HCT116 (cell line): ENCODE data around the gene PAPOLB. TPM values are rescaled to one million over a fixed set of nuclear protein-coding genes. Genes with fewer than 3 reads are reported as not detected.
"Not testable (repeated sequence)": the region's sequence is repeated elsewhere in the genome, so short reads cannot be mapped to it uniquely, and the experiment has no call there.

Source experiments
- ATAC-seq: fragments of 200-7000 bp; cut with Tn5 transposase; 2 replicates; pipeline ENCODE4 v1.9.1; 2020; ENCODE audit warnings: mild to moderate bottlenecking, moderate library complexity
- BruUV-seq: library from RNA; stranded (reverse); fragments of 400-500 nt; replicated peaks from 2 replicates; lab custom pipeline; 2021; lab: Mats Ljungman, UMichigan
- CTCF ChIA-PET: fragments of 300-600 bp; sonication (Branson Sonifier 250); formaldehyde crosslinking; loops from one replicate; lab custom pipeline; 2021; ENCODE audit warnings: antibody characterized with exemption; lab: Charles Lee
- POLR2A ChIA-PET: fragments of 300-600, 350-600 bp; sonication (Branson Sonifier 250); formaldehyde crosslinking; loops from one replicate; lab custom pipeline; 2021; ENCODE audit warnings: antibody characterized with exemption; lab: Charles Lee
- RAD21 ChIA-PET, 2 experiments: fragments of 300-600 bp; sonication (Branson Sonifier 250); formaldehyde crosslinking; loops; one replicate each; lab custom pipeline; 2023; ENCODE audit warnings: low total read pairs in 2 of 2; ENCODE audit not compliant: uncharacterized antibody in 2 of 2, unreplicated experiment in 2 of 2, low non-redundant PET in 1 of 2; lab: Charles Lee
- DNase-seq: peaks from one replicate; pipeline ENCODE4 v3.0.0-alpha.2; 2010; ENCODE audit warnings: low read depth, low spot score
- H2AFZ ChIP-seq: fragments of 200-600 bp; shearing (Covaris generic), sonication (generic); 2 replicates; pipeline ENCODE4 v1.6.1; 2017; ENCODE audit warnings: low read depth, mixed run types, mixed read lengths, antibody characterized with exemption, low read length; ENCODE audit not compliant: poor library complexity, severe bottlenecking
- H3K27ac ChIP-seq: 2 replicates; pipeline ENCODE4 v1.5.1; 2012; ENCODE audit warnings: low read depth, low read length
- H3K27me3 ChIP-seq: fragments of 200-600 bp; sonication (generic); 2 replicates; pipeline ENCODE4 v1.6.1; 2016; ENCODE audit warnings: mixed run types, low read length, mixed read lengths; ENCODE audit not compliant: insufficient read depth
- H3K36me3 ChIP-seq, 2 experiments: fragments of 200-500 bp in 1 of 2; fragments of 200-600 bp in 1 of 2; sonication (Bioruptor generic) in 1 of 2; sonication (generic) in 1 of 2; 2 replicates each; pipeline versions ENCODE4 v1.5.1 to v1.6.1; 2014 to 2016; ENCODE audit warnings: low read length in 2 of 2, inconsistent platforms in 1 of 2, mixed read lengths in 1 of 2, mixed run types in 1 of 2; ENCODE audit not compliant: insufficient read depth in 2 of 2, control insufficient read depth in 1 of 2
- H3K4me1 ChIP-seq, 2 experiments: fragments of 200-600 bp in 1 of 2; sonication (generic) in 1 of 2; 2 replicates each; pipeline versions ENCODE4 v1.5.1 to v1.6.1; 2012 to 2017; ENCODE audit warnings: low read length in 2 of 2, inconsistent platforms in 1 of 2, mild to moderate bottlenecking in 1 of 2, mixed read lengths in 1 of 2, mixed run types in 1 of 2, moderate library complexity in 1 of 2; ENCODE audit not compliant: insufficient read depth in 2 of 2, control insufficient read depth in 1 of 2
- H3K4me2 ChIP-seq: fragments of 200-600 bp; sonication (generic); 2 replicates; pipeline ENCODE4 v1.6.1; 2017; ENCODE audit warnings: mixed run types, low read length, mixed read lengths
- H3K4me3 ChIP-seq, 2 experiments: fragments of 200-600 bp in 1 of 2; sonication (generic) in 1 of 2; replicated peaks in 1 of 2; 2 replicates each; pipeline ENCODE4 v1.5.1; 2011 to 2016; ENCODE audit warnings: low read length in 2 of 2, control low read depth in 1 of 2, low read depth in 1 of 2, mild to moderate bottlenecking in 1 of 2, mixed read lengths in 1 of 2, mixed run types in 1 of 2
- H3K79me2 ChIP-seq: fragments of 200-600 bp; sonication (generic); 2 replicates; pipeline ENCODE4 v1.6.1; 2017; ENCODE audit warnings: mild to moderate bottlenecking, mixed run types, low read length, moderate library complexity, mixed read lengths; ENCODE audit not compliant: insufficient read depth
- H3K9ac ChIP-seq: fragments of 200-600 bp; sonication (generic); 2 replicates; pipeline ENCODE4 v1.6.1; 2016; ENCODE audit warnings: low read length, mixed read lengths
- H3K9me2 ChIP-seq: fragments of 200-600 bp; sonication (generic), shearing (Covaris generic); 2 replicates; pipeline ENCODE4 v1.6.1; 2017; ENCODE audit warnings: mixed run types, mild to moderate bottlenecking, moderate library complexity; ENCODE audit not compliant: insufficient read depth
- H3K9me3 ChIP-seq, 2 experiments: fragments of 200-500 bp in 1 of 2; fragments of 200-600 bp in 1 of 2; sonication (Bioruptor generic) in 1 of 2; sonication (generic) in 1 of 2; 2 replicates each; pipeline ENCODE4 v1.6.1; 2014 to 2017; ENCODE audit warnings: low read length in 2 of 2, mixed read lengths in 2 of 2, inconsistent platforms in 1 of 2, low read depth in 1 of 2, mild to moderate bottlenecking in 1 of 2, mixed run types in 1 of 2, moderate library complexity in 1 of 2; ENCODE audit not compliant: control insufficient read depth in 1 of 2, insufficient read depth in 1 of 2
- H4K20me1 ChIP-seq: fragments of 200-600 bp; sonication (generic), shearing (Covaris generic); 2 replicates; pipeline ENCODE4 v1.6.1; 2017; ENCODE audit warnings: mixed run types, mild to moderate bottlenecking, moderate library complexity; ENCODE audit not compliant: insufficient read depth
- CBX3 ChIP-seq: IDR thresholded peaks from 2 replicates; pipeline ENCODE4 v1.6.1; 2012; ENCODE audit warnings: low read depth
- EGR1 ChIP-seq: IDR thresholded peaks from 2 replicates; pipeline ENCODE4 v1.6.1; 2012; ENCODE audit warnings: low read depth
- ELF1 ChIP-seq: IDR thresholded peaks from 2 replicates; pipeline ENCODE4 v1.6.1; 2012; ENCODE audit warnings: low read depth, borderline replicate concordance
- EZH2phosphoT487 ChIP-seq: fragments of 200-600 bp; IDR thresholded peaks from 2 replicates; pipeline ENCODE4 v1.6.1; 2018; ENCODE audit warnings: antibody characterized with exemption, borderline replicate concordance
- RAD21 ChIP-seq: IDR thresholded peaks from 2 replicates; pipeline ENCODE4 v1.6.1; 2012; ENCODE audit warnings: low read depth, mild to moderate bottlenecking
- SP1 ChIP-seq: IDR thresholded peaks from 2 replicates; pipeline ENCODE4 v1.6.1; 2012; ENCODE audit warnings: low read depth
- TCF7L2 ChIP-seq: IDR thresholded peaks from 2 replicates; pipeline ENCODE4 v1.7.0; 2011; ENCODE audit warnings: borderline replicate concordance, inconsistent platforms; ENCODE audit not compliant: insufficient read depth, insufficient read length; ENCODE audit errors: extremely low read depth
- YY1 ChIP-seq: IDR thresholded peaks from 2 replicates; pipeline ENCODE4 v1.6.1; 2011; ENCODE audit warnings: low read length, low read depth, moderate library complexity, mild to moderate bottlenecking; ENCODE audit not compliant: insufficient replicate concordance; ENCODE audit errors: extremely low read depth
- ZFX ChIP-seq: fragments of 450-650 bp; IDR thresholded peaks from 2 replicates; pipeline ENCODE4 v1.6.1; 2017
- intact Hi-C: fragments of 100-400 bp; cut with micrococcal nuclease; formaldehyde crosslinking; loops from 2 replicates; pipeline ENCODE4 v1.10.0; 2022
- total RNA-seq: library from RNA; stranded (reverse); gene quantifications from one replicate; pipeline ENCODE4 v1.2.1, GENCODE V29; 2021; ENCODE audit not compliant: unreplicated experiment
- TF ChIP-seq, protein P1 (sequence below): IDR thresholded peaks from 2 replicates; pipeline ENCODE4 v1.6.1; 2012; ENCODE audit warnings: low read depth
- TF ChIP-seq, protein P2 (sequence below): IDR thresholded peaks from 2 replicates; pipeline ENCODE4 v1.6.1; 2012
- TF ChIP-seq, protein P3 (sequence below): IDR thresholded peaks from 2 replicates; pipeline ENCODE4 v1.6.1; 2011; ENCODE audit warnings: mild to moderate bottlenecking, low read length, moderate library complexity; ENCODE audit not compliant: insufficient replicate concordance; ENCODE audit errors: extremely low read depth
- TF ChIP-seq, protein P4 (sequence below), 3 experiments: fragments of 200-600 bp in 1 of 3; sonication (generic) in 1 of 3; IDR thresholded peaks in 2 of 3; conservative IDR thresholded peaks in 1 of 3; 2 replicates each; pipeline ENCODE4 v1.5.1; 2012 to 2017; ENCODE audit warnings: low read depth in 2 of 3, low read length in 2 of 3, antibody characterized with exemption in 1 of 3, borderline replicate concordance in 1 of 3, control low read depth in 1 of 3, mild to moderate bottlenecking in 1 of 3, mixed read lengths in 1 of 3, mixed run types in 1 of 3, moderate library complexity in 1 of 3; ENCODE audit not compliant: insufficient read depth in 1 of 3

The PAPOLB gene
- total RNA-seq, 1 experiment from 2014 or later, result 0.20 TPM

DNA sequence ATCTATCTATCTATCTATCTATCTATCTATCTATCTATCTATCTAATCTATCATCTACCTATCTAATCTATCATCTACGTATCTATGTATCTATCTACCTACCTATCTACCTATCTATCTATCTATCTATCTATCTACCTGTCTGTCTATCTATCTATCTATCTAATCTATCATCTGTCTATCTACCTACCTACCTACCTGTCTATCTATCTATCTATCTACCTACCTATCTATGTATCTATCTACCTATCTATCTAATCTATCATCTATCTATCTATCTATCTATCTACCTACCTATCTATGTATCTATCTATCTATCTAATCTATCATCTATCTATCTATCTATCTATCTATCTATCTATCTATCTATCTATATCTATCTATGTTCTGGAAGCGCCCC is 29.7 kb upstream of the PAPOLB start:
- CTCF ChIA-PET, intact Hi-C loops, H3K4me2 ChIP-seq, H3K4me1 ChIP-seq, ATAC-seq, H3K9ac ChIP-seq, H3K27me3 ChIP-seq, H3K9me2 ChIP-seq, H3K79me2 ChIP-seq, H3K9me3 ChIP-seq, H3K36me3 ChIP-seq, POLR2A ChIA-PET, DNase-seq, H2AFZ ChIP-seq, RAD21 ChIA-PET, BruUV-seq, H4K20me1 ChIP-seq, H3K27ac ChIP-seq, H3K4me3 ChIP-seq: not testable (repeated sequence)

DNA sequence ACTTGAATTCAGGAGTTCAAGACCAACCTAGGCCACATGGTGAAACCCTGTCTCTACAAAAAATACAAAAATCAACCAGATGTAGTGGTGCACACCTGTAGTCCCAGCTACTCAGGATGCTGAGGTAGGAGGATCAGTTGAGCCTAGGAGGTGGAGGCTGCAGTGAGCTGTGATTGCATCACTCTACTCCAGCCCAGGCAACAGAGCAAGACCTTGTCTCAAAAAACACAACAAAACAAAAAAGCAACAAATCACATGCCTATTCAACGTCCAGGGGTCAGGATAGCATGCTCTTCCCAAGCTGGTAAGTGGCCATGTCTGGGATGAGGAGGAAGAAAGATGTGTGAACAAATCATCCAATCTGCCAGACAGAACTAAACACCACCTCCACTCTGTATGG is 27.9 kb upstream of the PAPOLB start:
- H3K9me2 ChIP-seq, result no peaks in the 10 kb centered on the region
- no peak overlapping the region for H2AFZ ChIP-seq
- ChIA-PET POLR2A (no interaction called here), CTCF (no interaction called here), RAD21 (no interaction called here)
- H3K27ac ChIP-seq, result no peak overlapping the region
- no peaks in the 10 kb centered on the region for H3K9me3 ChIP-seq
- ATAC-seq (no peak), DNase-seq (no peak)
- no peak overlapping the region for H3K9ac ChIP-seq
- no peaks in the 10 kb centered on the region for H4K20me1 ChIP-seq
- intact Hi-C loops, result no loop called here
- no peaks in the 10 kb centered on the region for H3K79me2 ChIP-seq
- H3K36me3 ChIP-seq, result no peaks in the 10 kb centered on the region
- no peak overlapping the region for H3K4me3 ChIP-seq
- H3K4me1 ChIP-seq, result no peaks in the 10 kb centered on the region
- no TSS peak for BruUV-seq
- H3K27me3 ChIP-seq, result no peaks in the 10 kb centered on the region
- H3K4me2 ChIP-seq, result no peak overlapping the region
- TF ChIP-seq, protein P1, sequence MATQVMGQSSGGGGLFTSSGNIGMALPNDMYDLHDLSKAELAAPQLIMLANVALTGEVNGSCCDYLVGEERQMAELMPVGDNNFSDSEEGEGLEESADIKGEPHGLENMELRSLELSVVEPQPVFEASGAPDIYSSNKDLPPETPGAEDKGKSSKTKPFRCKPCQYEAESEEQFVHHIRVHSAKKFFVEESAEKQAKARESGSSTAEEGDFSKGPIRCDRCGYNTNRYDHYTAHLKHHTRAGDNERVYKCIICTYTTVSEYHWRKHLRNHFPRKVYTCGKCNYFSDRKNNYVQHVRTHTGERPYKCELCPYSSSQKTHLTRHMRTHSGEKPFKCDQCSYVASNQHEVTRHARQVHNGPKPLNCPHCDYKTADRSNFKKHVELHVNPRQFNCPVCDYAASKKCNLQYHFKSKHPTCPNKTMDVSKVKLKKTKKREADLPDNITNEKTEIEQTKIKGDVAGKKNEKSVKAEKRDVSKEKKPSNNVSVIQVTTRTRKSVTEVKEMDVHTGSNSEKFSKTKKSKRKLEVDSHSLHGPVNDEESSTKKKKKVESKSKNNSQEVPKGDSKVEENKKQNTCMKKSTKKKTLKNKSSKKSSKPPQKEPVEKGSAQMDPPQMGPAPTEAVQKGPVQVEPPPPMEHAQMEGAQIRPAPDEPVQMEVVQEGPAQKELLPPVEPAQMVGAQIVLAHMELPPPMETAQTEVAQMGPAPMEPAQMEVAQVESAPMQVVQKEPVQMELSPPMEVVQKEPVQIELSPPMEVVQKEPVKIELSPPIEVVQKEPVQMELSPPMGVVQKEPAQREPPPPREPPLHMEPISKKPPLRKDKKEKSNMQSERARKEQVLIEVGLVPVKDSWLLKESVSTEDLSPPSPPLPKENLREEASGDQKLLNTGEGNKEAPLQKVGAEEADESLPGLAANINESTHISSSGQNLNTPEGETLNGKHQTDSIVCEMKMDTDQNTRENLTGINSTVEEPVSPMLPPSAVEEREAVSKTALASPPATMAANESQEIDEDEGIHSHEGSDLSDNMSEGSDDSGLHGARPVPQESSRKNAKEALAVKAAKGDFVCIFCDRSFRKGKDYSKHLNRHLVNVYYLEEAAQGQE, result no peak
- TF ChIP-seq YY1 (no peak), CBX3 (no peak), EGR1 (no peak), RAD21 (no peak), TCF7L2 (no peak), ZFX (no peak), ELF1 (no peak), SP1 (no peak), EZH2phosphoT487 (no peak)
- TF ChIP-seq, protein P2, sequence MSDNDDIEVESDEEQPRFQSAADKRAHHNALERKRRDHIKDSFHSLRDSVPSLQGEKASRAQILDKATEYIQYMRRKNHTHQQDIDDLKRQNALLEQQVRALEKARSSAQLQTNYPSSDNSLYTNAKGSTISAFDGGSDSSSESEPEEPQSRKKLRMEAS, result no peak
- TF ChIP-seq, protein P3, sequence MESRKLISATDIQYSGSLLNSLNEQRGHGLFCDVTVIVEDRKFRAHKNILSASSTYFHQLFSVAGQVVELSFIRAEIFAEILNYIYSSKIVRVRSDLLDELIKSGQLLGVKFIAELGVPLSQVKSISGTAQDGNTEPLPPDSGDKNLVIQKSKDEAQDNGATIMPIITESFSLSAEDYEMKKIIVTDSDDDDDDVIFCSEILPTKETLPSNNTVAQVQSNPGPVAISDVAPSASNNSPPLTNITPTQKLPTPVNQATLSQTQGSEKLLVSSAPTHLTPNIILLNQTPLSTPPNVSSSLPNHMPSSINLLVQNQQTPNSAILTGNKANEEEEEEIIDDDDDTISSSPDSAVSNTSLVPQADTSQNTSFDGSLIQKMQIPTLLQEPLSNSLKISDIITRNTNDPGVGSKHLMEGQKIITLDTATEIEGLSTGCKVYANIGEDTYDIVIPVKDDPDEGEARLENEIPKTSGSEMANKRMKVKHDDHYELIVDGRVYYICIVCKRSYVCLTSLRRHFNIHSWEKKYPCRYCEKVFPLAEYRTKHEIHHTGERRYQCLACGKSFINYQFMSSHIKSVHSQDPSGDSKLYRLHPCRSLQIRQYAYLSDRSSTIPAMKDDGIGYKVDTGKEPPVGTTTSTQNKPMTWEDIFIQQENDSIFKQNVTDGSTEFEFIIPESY, result no peak
- TF ChIP-seq, protein P4, sequence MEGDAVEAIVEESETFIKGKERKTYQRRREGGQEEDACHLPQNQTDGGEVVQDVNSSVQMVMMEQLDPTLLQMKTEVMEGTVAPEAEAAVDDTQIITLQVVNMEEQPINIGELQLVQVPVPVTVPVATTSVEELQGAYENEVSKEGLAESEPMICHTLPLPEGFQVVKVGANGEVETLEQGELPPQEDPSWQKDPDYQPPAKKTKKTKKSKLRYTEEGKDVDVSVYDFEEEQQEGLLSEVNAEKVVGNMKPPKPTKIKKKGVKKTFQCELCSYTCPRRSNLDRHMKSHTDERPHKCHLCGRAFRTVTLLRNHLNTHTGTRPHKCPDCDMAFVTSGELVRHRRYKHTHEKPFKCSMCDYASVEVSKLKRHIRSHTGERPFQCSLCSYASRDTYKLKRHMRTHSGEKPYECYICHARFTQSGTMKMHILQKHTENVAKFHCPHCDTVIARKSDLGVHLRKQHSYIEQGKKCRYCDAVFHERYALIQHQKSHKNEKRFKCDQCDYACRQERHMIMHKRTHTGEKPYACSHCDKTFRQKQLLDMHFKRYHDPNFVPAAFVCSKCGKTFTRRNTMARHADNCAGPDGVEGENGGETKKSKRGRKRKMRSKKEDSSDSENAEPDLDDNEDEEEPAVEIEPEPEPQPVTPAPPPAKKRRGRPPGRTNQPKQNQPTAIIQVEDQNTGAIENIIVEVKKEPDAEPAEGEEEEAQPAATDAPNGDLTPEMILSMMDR (IDR thresholded peaks at IDR 0.05 in 2 of 3, conservative IDR thresholded peaks at IDR 0.05 in 1 of 3; ENCODE audit: borderline replicate concordance in 1 of 3, insufficient read depth in 1 of 3, low read depth in 2 of 3, low read length in 2 of 3), result no peak
